GM12878 (cell line): ENCODE data around the gene LRP5. TPM values are rescaled to one million over a fixed set of nuclear protein-coding genes. Genes with fewer than 3 reads are reported as not detected.

Experiments used
- ATAC-seq: fragments of 200-7000 bp; cut with Tn5 transposase; 3 replicates; pipeline ENCODE4 v1.9.1; 2020; ENCODE audit warnings: mild to moderate bottlenecking, moderate library complexity
- BruUV-seq: library from RNA; stranded (reverse); fragments of 400-500 nt; replicated peaks from 2 replicates; lab custom pipeline; 2021; lab: Mats Ljungman, UMichigan
- CTCF ChIA-PET: fragments of 300-600 bp; sonication (Branson Sonifier 250); formaldehyde crosslinking; extraction: SDS; loops from one replicate; lab custom pipeline; 2021; ENCODE audit warnings: inconsistent platforms; lab: Yijun Ruan, JAX
- POLR2A ChIA-PET: fragments of 350-600 bp; formaldehyde crosslinking; extraction: SDS; loops from one replicate; lab custom pipeline; 2021; ENCODE audit warnings: inconsistent platforms; lab: Charles Lee
- RAD21 ChIA-PET: fragments of 300-600 bp; sonication (Branson Sonifier 250); formaldehyde crosslinking; loops from one replicate; lab custom pipeline; 2023; ENCODE audit warnings: antibody characterized with exemption; ENCODE audit not compliant: unreplicated experiment; lab: Charles Lee
- SMC1A ChIA-PET: fragments of 300-600 bp; sonication (Branson Sonifier 250); formaldehyde crosslinking; loops from one replicate; lab custom pipeline; 2023; ENCODE audit not compliant: unreplicated experiment, uncharacterized antibody; lab: Charles Lee
- DNase-seq: peaks from one replicate; pipeline ENCODE4 v3.0.0-alpha.2; 2011; ENCODE audit warnings: low read depth, low spot score
- FAIRE-seq: peaks from 3 replicates; lab custom pipeline; 2011; peaks lifted over from hg19 to GRCh38; lab: Jason Lieb, UNC
- H2AFZ ChIP-seq: 2 replicates; pipeline ENCODE4 v1.6.0; 2011; ENCODE audit warnings: low read depth, low read length, control low read depth; ENCODE audit not compliant: control insufficient read depth
- H3K27ac ChIP-seq: 2 replicates; pipeline ENCODE4 v1.5.1; 2011; ENCODE audit warnings: control low read depth; ENCODE audit not compliant: control insufficient read depth, insufficient read depth
- H3K27me3 ChIP-seq, 2 experiments: replicated peaks in 1 of 2; 2 replicates each; pipeline versions ENCODE4 v1.6.0 to v1.6.1; 2011; ENCODE audit warnings: low read length in 1 of 2; ENCODE audit not compliant: control insufficient read depth in 2 of 2, insufficient read depth in 2 of 2
- H3K36me3 ChIP-seq, 2 experiments: 2 replicates each; pipeline ENCODE4 v1.5.1; 2011; ENCODE audit warnings: low read length in 1 of 2; ENCODE audit not compliant: control insufficient read depth in 2 of 2, insufficient read depth in 2 of 2
- H3K4me1 ChIP-seq: 2 replicates; pipeline ENCODE4 v1.6.1; 2011; ENCODE audit warnings: mild to moderate bottlenecking, low read length, moderate library complexity, mixed read lengths; ENCODE audit not compliant: control insufficient read depth, insufficient read depth
- H3K4me2 ChIP-seq: 2 replicates; pipeline ENCODE4 v1.6.0; 2011; ENCODE audit warnings: control low read depth; ENCODE audit not compliant: control insufficient read depth, insufficient read depth
- H3K4me3 ChIP-seq: fragments of 200-600 bp; sonication (generic); 2 replicates; pipeline ENCODE4 v1.5.1; 2016
- H3K79me2 ChIP-seq: 2 replicates; pipeline ENCODE4 v1.6.0; 2011; ENCODE audit warnings: low read length; ENCODE audit not compliant: control insufficient read depth, insufficient read depth
- H3K9ac ChIP-seq: 2 replicates; pipeline ENCODE4 v1.8.0; 2011; ENCODE audit warnings: low read length, control low read depth, mixed read lengths; ENCODE audit not compliant: control insufficient read depth, insufficient read depth
- H3K9me3 ChIP-seq: replicated peaks from 3 replicates; pipeline ENCODE4 v1.5.1; 2011; ENCODE audit warnings: mild to moderate bottlenecking, low read length; ENCODE audit not compliant: control insufficient read depth, insufficient read depth
- H4K20me1 ChIP-seq: 2 replicates; pipeline ENCODE4 v1.6.0; 2011; ENCODE audit not compliant: control insufficient read depth, insufficient read depth
- BMI1 ChIP-seq: fragments of 450-650 bp; IDR thresholded peaks from 2 replicates; pipeline ENCODE4 v1.6.1; 2016; ENCODE audit warnings: mild to moderate bottlenecking, moderate library complexity, borderline replicate concordance
- CBX3 ChIP-seq: fragments of 200-600 bp; sonication (generic); IDR thresholded peaks from 2 replicates; pipeline ENCODE4 v1.6.1; 2016; ENCODE audit warnings: low read depth, borderline replicate concordance
- CBX5 ChIP-seq: sonication (generic); IDR thresholded peaks from 2 replicates; pipeline ENCODE4 v1.6.1; 2016; ENCODE audit warnings: low read depth, moderate library complexity, mild to moderate bottlenecking, inconsistent platforms
- CHD1 ChIP-seq: IDR thresholded peaks from 2 replicates; pipeline ENCODE4 v1.6.1; 2012; ENCODE audit warnings: low read depth, low read length, improper control_type of control experiment
- CHD2 ChIP-seq: IDR thresholded peaks from 2 replicates; pipeline ENCODE4 v1.6.1; 2011; ENCODE audit warnings: low read depth, low read length, improper control_type of control experiment, borderline replicate concordance
- HCFC1 ChIP-seq: fragments of 150-350 bp; IDR thresholded peaks from 2 replicates; pipeline ENCODE4 v1.6.1; 2014; ENCODE audit warnings: low read length
- HDAC2 ChIP-seq: fragments of 200-600 bp; sonication (generic); IDR thresholded peaks from 2 replicates; pipeline ENCODE4 v1.6.1; 2017
- HDAC6 ChIP-seq: fragments of 200-600 bp; sonication (generic); IDR thresholded peaks from one replicate; pipeline ENCODE4 v1.8.0; 2017; ENCODE audit warnings: antibody characterized with exemption; ENCODE audit not compliant: unreplicated experiment
- IRF4 ChIP-seq: IDR thresholded peaks from 2 replicates; pipeline ENCODE4 v1.6.1; 2011; ENCODE audit warnings: low read depth, low read length
- JUND ChIP-seq: IDR thresholded peaks from 2 replicates; pipeline ENCODE4 v1.6.1; 2012; ENCODE audit warnings: low read depth, mild to moderate bottlenecking, low read length, improper control_type of control experiment, moderate library complexity
- KAT2A ChIP-seq: conservative IDR thresholded peaks from 2 replicates; pipeline ENCODE4 v1.6.1; 2011; ENCODE audit warnings: low read depth, low read length; ENCODE audit not compliant: control insufficient read depth
- KDM1A ChIP-seq: fragments of 200-600 bp; sonication (generic); IDR thresholded peaks from 2 replicates; pipeline ENCODE4 v1.6.1; 2016; ENCODE audit warnings: borderline replicate concordance
- MAX ChIP-seq: IDR thresholded peaks from 2 replicates; pipeline ENCODE4 v1.6.1; 2012; ENCODE audit warnings: low read depth, low read length, improper control_type of control experiment
- MTA2 ChIP-seq: fragments of 450-650 bp; IDR thresholded peaks from 2 replicates; pipeline ENCODE4 v1.6.1; 2016; ENCODE audit warnings: low read depth, mild to moderate bottlenecking, moderate library complexity
- MYC ChIP-seq: IDR thresholded peaks from 2 replicates; pipeline ENCODE4 v1.6.1; 2011; ENCODE audit warnings: mild to moderate bottlenecking, low read length, moderate library complexity, inconsistent platforms; ENCODE audit not compliant: insufficient read depth, insufficient replicate concordance, insufficient read length, severe bottlenecking
- NBN ChIP-seq: fragments of 450-650 bp; IDR thresholded peaks from 2 replicates; pipeline ENCODE4 v1.6.1; 2016
- NFYA ChIP-seq: IDR thresholded peaks from 2 replicates; pipeline ENCODE4 v1.6.1; 2011; ENCODE audit warnings: low read depth, mild to moderate bottlenecking, low read length, improper control_type of control experiment, borderline replicate concordance
- PAX8 ChIP-seq: fragments of 450-650 bp; IDR thresholded peaks from 2 replicates; pipeline ENCODE4 v1.6.1; 2017; ENCODE audit warnings: mild to moderate bottlenecking, moderate library complexity
- POLR2AphosphoS5 ChIP-seq: IDR thresholded peaks from 2 replicates; pipeline ENCODE4 v1.6.1; 2011; ENCODE audit warnings: mild to moderate bottlenecking, low read length, inconsistent platforms
- RFX5 ChIP-seq: IDR thresholded peaks from 2 replicates; pipeline ENCODE4 v1.6.1; 2011; ENCODE audit warnings: low read depth, low read length, improper control_type of control experiment
- SKIL ChIP-seq: fragments of 450-650 bp; IDR thresholded peaks from 2 replicates; pipeline ENCODE4 v1.6.1; 2017; ENCODE audit warnings: mild to moderate bottlenecking, low read depth, inconsistent platforms; ENCODE audit not compliant: poor library complexity, severe bottlenecking
- STAT1 ChIP-seq: fragments of 450-650 bp; conservative IDR thresholded peaks from 2 replicates; pipeline ENCODE4 v1.6.1; 2014; ENCODE audit warnings: antibody characterized with exemption, mild to moderate bottlenecking
- SUZ12 ChIP-seq: fragments of 200-600 bp; sonication (generic); IDR thresholded peaks from one replicate; pipeline ENCODE4 v1.6.1; 2018; ENCODE audit warnings: antibody characterized with exemption, mild to moderate bottlenecking; ENCODE audit not compliant: unreplicated experiment
- TBL1XR1 ChIP-seq: IDR thresholded peaks from 2 replicates; pipeline ENCODE4 v1.6.1; 2012; ENCODE audit warnings: low read depth, low read length, improper control_type of control experiment
- ZBED1 ChIP-seq: IDR thresholded peaks from 2 replicates; pipeline ENCODE4 v1.6.1; 2016; ENCODE audit warnings: borderline replicate concordance
- ZNF207 ChIP-seq: fragments of 450-650 bp; IDR thresholded peaks from 2 replicates; pipeline ENCODE4 v1.6.1; 2014; ENCODE audit warnings: antibody characterized with exemption, mild to moderate bottlenecking, borderline replicate concordance
- ZNF274 ChIP-seq: IDR thresholded peaks from one replicate; pipeline ENCODE4 v1.8.0; 2011; ENCODE audit not compliant: insufficient read length, insufficient read depth
- WGBS: methylation state at CpG from one replicate; pipeline ENCODE4 v1.1.6; 2016; ENCODE audit warnings: low lambda C conversion rate; ENCODE audit not compliant: insufficient replicate concordance, insufficient coverage; ENCODE audit errors: missing lambda C conversion rate; 5-methylcytosine and 5-hydroxymethylcytosine counted together
- in situ Hi-C: fragments of 300-500 bp; cut with MboI; formaldehyde crosslinking; loops from 9 replicates; pipeline ENCODE4 v1.14.3; 2018; ENCODE audit warnings: mixed read lengths
- intact Hi-C: fragments of 100-400 bp; cut with micrococcal nuclease; formaldehyde crosslinking; loops from one replicate; pipeline ENCODE4 v1.14.2; 2022; ENCODE audit not compliant: unreplicated experiment
- polyA plus RNA-seq, 11 experiments: library from polyadenylated mRNA; depleted of rRNA in 4 of 11; unstranded in 6 of 11; stranded (reverse) in 5 of 11; fragments of >200 nt; fragmentation: Nextera tagmentation in 4 of 11; fragmentation: Illumina TruSeq in 1 of 11; extraction: Ambion mirVana in 4 of 11; extraction: Trizol in 1 of 11; gene quantifications; 1 replicate in 1 of 11; 2 replicates in 10 of 11; pipeline versions ENCODE4 v1.2.1 to v1.2.3, GENCODE V29; 2011 to 2016; ENCODE audit warnings: inconsistent platforms in 2 of 11, missing spikeins in 2 of 11, low read depth in 1 of 11
- total RNA-seq, 4 experiments: library from RNA; depleted of rRNA in 3 of 4; stranded (reverse); fragments of >200 nt in 3 of 4; fragmentation: Illumina TruSeq in 1 of 4; extraction: Trizol in 1 of 4; gene quantifications; 2 replicates each; pipeline versions ENCODE4 v1.2.1 to v1.2.3, GENCODE V29; 2013 to 2021

LRP5 gene
- total and polyA plus RNA-seq, 10 of the 15 experiments (the other 5 are each of a cell fraction or from before 2014, with no cell fraction given) = 0.37 to 34.0 (median 6.6) TPM

GRCh38 chr11:68372114-68372513, 59.7 kb downstream of the LRP5 start (continued):
- TF ChIP-seq CHD2 (no peak), RFX5 (no peak), HDAC2 (no peak), STAT1 (no peak), TBL1XR1 (no peak), HDAC6 (no peak), CBX5 (no peak), NBN (no peak), ZBED1 (no peak), ZNF274 (no peak), POLR2AphosphoS5 (no peak)

GRCh38 chr11:68372625-68373024, 60.2 kb downstream of the LRP5 start:
- ChIA-PET CTCF (interaction anchor here (5.2 kb wide), 1 partner anchor 75 kb away, joined by 29 read pairs; no protein-coding TSS in a partner anchor), RAD21 (no interaction called here)
- in situ Hi-C loops = no loop called here
- no peak for TF ChIP-seq ZBED1
- TF ChIP-seq SUZ12 = no peak
- no peak for TF ChIP-seq IRF4
- no peak for TF ChIP-seq BMI1
- TF ChIP-seq ZNF207 = no peak
- no peak for TF ChIP-seq CHD1
- no peak for TF ChIP-seq SKIL
- no peak for TF ChIP-seq KAT2A
- TF ChIP-seq JUND = no peak
- no peak for TF ChIP-seq KDM1A
- TF ChIP-seq PAX8 = no peak
- TF ChIP-seq MTA2 = no peak
- no peak for TF ChIP-seq NFYA
- TF ChIP-seq CHD2 = no peak
- no peak for TF ChIP-seq MAX
- TF ChIP-seq MYC = no peak
- TF ChIP-seq CBX3 = no peak
- no peak for TF ChIP-seq HCFC1

More at GRCh38 chr11:68372625-68373024, 60.2 kb downstream of the LRP5 start:
- intact Hi-C loops = no loop called here
- H3K9me3 ChIP-seq = no peaks in the 10 kb centered on the region
- H3K4me2 ChIP-seq = no peak overlapping the region
- DNase-seq (no peak), FAIRE-seq (no peak), ATAC-seq (no peak)
- no peak overlapping the region for H2AFZ ChIP-seq
- SMC1A ChIA-PET = no interaction called here
- BruUV-seq = no TSS peak
- H4K20me1 ChIP-seq = no peaks in the 10 kb centered on the region
- peaks cover 0 to 2% of the 10 kb centered on the region in 2 experiments; a peak in 3 of 4 replicates for H3K36me3 ChIP-seq
- POLR2A ChIA-PET = interaction anchor here (0.6 kb wide), 1 partner anchor 54 kb away, joined by 3 read pairs; no protein-coding TSS in a partner anchor
- H3K4me3 ChIP-seq = no peak overlapping the region
- no peaks in the 10 kb centered on the region for H3K27me3 ChIP-seq
- 97% methylated on average over 7 of the region's 15 CpGs for WGBS
- peaks cover 33% of the 10 kb centered on the region for H3K4me1 ChIP-seq
- no peak overlapping the region for H3K9ac ChIP-seq
- H3K27ac ChIP-seq = no peak overlapping the region
- H3K79me2 ChIP-seq = peaks cover 2% of the 10 kb centered on the region
